ENCODE measurements around the gene PRC1. TPM values are rescaled to one million over a fixed set of nuclear protein-coding genes. Genes with fewer than 3 reads are reported as not detected.

The PRC1 gene
- total RNA-seq, 2 experiments from 2014 or later: 24.4 to 26.7 TPM

- no peaks in the 10 kb centered on the region for H3K27me3 ChIP-seq (ENCODE audit: control insufficient read depth in 1 of 2, insufficient read depth in 2 of 2, low read length in 2 of 2)
- DNase-seq (no peak), ATAC-seq (ENCODE audit: poor library complexity) (no peak)
- H3K4me1 Mint-ChIP-seq (ENCODE audit: low read depth): no peaks in the 10 kb centered on the region
- H3K9me3 ChIP-seq (ENCODE audit: control insufficient read depth in 1 of 2, insufficient read depth in 1 of 2, low read length in 2 of 2): no peaks in the 10 kb centered on the region
- no peak overlapping the region for H3K4me3 ChIP-seq (ENCODE audit: low read length)
- H3K27ac Mint-ChIP-seq: no peak overlapping the region
- no peaks in the 10 kb centered on the region for H3K27me3 Mint-ChIP-seq
- POLR2A ChIA-PET: interaction anchor here (0.9 kb wide), 1 partner anchor 10 kb away, joined by 4 read pairs; the partner anchor contains the start of gene HDDC3
- H3K4me3 Mint-ChIP-seq: no peak overlapping the region
- no peaks in the 10 kb centered on the region for H3K9me3 Mint-ChIP-seq
- peaks cover 81% of the 10 kb centered on the region for H3K36me3 ChIP-seq (ENCODE audit: insufficient read depth, low read length)
- no peak for TF ChIP-seq CTCF (IDR thresholded peaks at IDR 0.05)
- CTCF ChIA-PET: interaction anchor here (3.6 kb wide), 1 partner anchor 10 kb away, joined by 13 read pairs; the partner anchor contains the start of gene HDDC3
- no peak overlapping the region for H3K27ac ChIP-seq (ENCODE audit: low read depth in 1 of 2, low read length in 2 of 2)
- no peaks in the 10 kb centered on the region for H3K4me1 ChIP-seq (ENCODE audit: insufficient read depth, low read length)
- peaks cover 84% of the 10 kb centered on the region for H3K36me3 Mint-ChIP-seq (ENCODE audit: low read depth)
- intact Hi-C loops (cut with DNase I, micrococcal nuclease): no loop called here
These were observed 51.8 kb downstream of the PRC1 start for GRCh38 chr15:90942354-90943120.

- Mint-ChIP-seq H3K4me3 (no peak overlapping the region), H3K4me1 (ENCODE audit: low read depth) (peaks cover 10% of the 10 kb centered on the region), H3K27me3 (no peaks in the 10 kb centered on the region), H3K27ac (no peak overlapping the region), H3K36me3 (ENCODE audit: low read depth) (peaks cover 78% of the 10 kb centered on the region), H3K9me3 (no peaks in the 10 kb centered on the region)
- no peak overlapping the region for H3K27ac ChIP-seq (ENCODE audit: low read depth in 1 of 2, low read length in 2 of 2)
- CTCF ChIA-PET: interaction anchor here (3.6 kb wide), 1 partner anchor 9 kb away, joined by 13 read pairs; the partner anchor contains the start of gene HDDC3
- H3K4me1 ChIP-seq (ENCODE audit: insufficient read depth, low read length): peaks cover 11% of the 10 kb centered on the region
- DNase-seq: no peak
- no peak for TF ChIP-seq CTCF (IDR thresholded peaks at IDR 0.05)
- H3K9me3 ChIP-seq (ENCODE audit: control insufficient read depth in 1 of 2, insufficient read depth in 1 of 2, low read length in 2 of 2): no peaks in the 10 kb centered on the region
- no peak for ATAC-seq (ENCODE audit: poor library complexity)
- POLR2A ChIA-PET: interaction anchor here (0.9 kb wide), 1 partner anchor 18 kb away, joined by 3 read pairs; no protein-coding TSS in a partner anchor
- H3K27me3 ChIP-seq (ENCODE audit: control insufficient read depth in 1 of 2, insufficient read depth in 2 of 2, low read length in 2 of 2): no peaks in the 10 kb centered on the region
- intact Hi-C loops (cut with DNase I, micrococcal nuclease): no loop called here
- H3K4me3 ChIP-seq (ENCODE audit: low read length): no peak overlapping the region
- H3K36me3 ChIP-seq (ENCODE audit: insufficient read depth, low read length): peaks cover 79% of the 10 kb centered on the region
These were observed 53.3 kb downstream of the PRC1 start for GRCh38 chr15:90941038-90941437.

- H3K4me1 Mint-ChIP-seq (ENCODE audit: low read depth): peaks cover 13% of the 10 kb centered on the region
- ATAC-seq (ENCODE audit: poor library complexity) (no peak), DNase-seq (no peak)
- no peaks in the 10 kb centered on the region for H3K27me3 ChIP-seq (ENCODE audit: control insufficient read depth in 1 of 2, insufficient read depth in 2 of 2, low read length in 2 of 2)
- ChIA-PET POLR2A (interaction anchor here (0.9 kb wide), 1 partner anchor 15 kb away, joined by 3 read pairs; the partner anchor contains the start of gene RCCD1), CTCF (interaction anchor here (1.1 kb wide), 1 partner anchor 14 kb away, joined by 3 read pairs; no protein-coding TSS in a partner anchor)
- H3K27ac ChIP-seq (ENCODE audit: low read depth in 1 of 2, low read length in 2 of 2): no peak overlapping the region
- peaks cover 69% of the 10 kb centered on the region for H3K36me3 ChIP-seq (ENCODE audit: insufficient read depth, low read length)
- no peaks in the 10 kb centered on the region for H3K9me3 ChIP-seq (ENCODE audit: control insufficient read depth in 1 of 2, insufficient read depth in 1 of 2, low read length in 2 of 2)
- no peak overlapping the region for H3K4me3 ChIP-seq (ENCODE audit: low read length)
- H3K27me3 Mint-ChIP-seq: no peaks in the 10 kb centered on the region
- no peaks in the 10 kb centered on the region for H3K9me3 Mint-ChIP-seq
- intact Hi-C loops (cut with DNase I, micrococcal nuclease): loop anchor here (5.0 to 10.0 kb wide), 3 partner anchors 55 to 1045 kb away; partner anchors contain the start of genes AP3S2 (in 2 of the 2) and PRC1 (in 1 of the 2)
- H3K36me3 Mint-ChIP-seq (ENCODE audit: low read depth): peaks cover 71% of the 10 kb centered on the region
- peaks cover 22% of the 10 kb centered on the region for H3K4me1 ChIP-seq (ENCODE audit: insufficient read depth, low read length)
- no peak overlapping the region for H3K27ac Mint-ChIP-seq
- peak overlapping the region; percentile 25 for H3K4me3 Mint-ChIP-seq
- TF ChIP-seq CTCF (IDR thresholded peaks at IDR 0.05): no peak
These were observed 54.6 kb downstream of the PRC1 start for GRCh38 chr15:90939756-90940155.

Data from CD4-positive, alpha-beta T cell (primary cell).